LHCN-M2 (cell line): ENCODE data around the gene DGLUCY. TPM values are rescaled to one million over a fixed set of nuclear protein-coding genes. Genes with fewer than 3 reads are reported as not detected.
A peak's percentile ranks its signal among the peaks of the same experiment; 100 is the strongest.
"Not testable (repeated sequence)": the region's sequence is repeated elsewhere in the genome, so short reads cannot be mapped to it uniquely, and the experiment has no call there.

Experiments used
- DNase-seq: peaks from one replicate; pipeline ENCODE4 v3.0.0-alpha.2; 2012; ENCODE audit warnings: low read depth
- total RNA-seq: library from RNA; depleted of rRNA; stranded (reverse); fragments of >200 nt; gene quantifications from 2 replicates; pipeline ENCODE4 v1.2.3, GENCODE V29; 2014

The DGLUCY gene
- total RNA-seq, 1 experiment from 2014 or later = 34.8 TPM

GRCh38 chr14:91167380-91167770 lies 53.5 kb downstream of the DGLUCY start:
- DNase-seq = no peak

- no peak for DNase-seq
These were observed 56.1 kb downstream of the DGLUCY start for GRCh38 chr14:91169951-91170350.

- no peak for DNase-seq
These were observed 56.7 kb downstream of the DGLUCY start for GRCh38 chr14:91170504-91171121.

GRCh38 chr14:91171291-91171690 lies 57.4 kb downstream of the DGLUCY start:
- DNase-seq = no peak

GRCh38 chr14:91173221-91173670 lies 59.4 kb downstream of the DGLUCY start:
- peak; percentile 62 for DNase-seq

GRCh38 chr14:91173904-91174303 lies 60.0 kb downstream of the DGLUCY start:
- DNase-seq = no peak

- no peak for DNase-seq
These were observed 61.7 kb downstream of the DGLUCY start for GRCh38 chr14:91175291-91176201.

- DNase-seq = peak; percentile 64
These were observed 63.5 kb downstream of the DGLUCY start for GRCh38 chr14:91177073-91178034.

GRCh38 chr14:91180611-91181010 lies 66.7 kb downstream of the DGLUCY start:
- no peak for DNase-seq

GRCh38 chr14:91182753-91183152 lies 68.9 kb downstream of the DGLUCY start:
- DNase-seq = not testable (repeated sequence)

GRCh38 chr14:91184559-91184958 lies 70.7 kb downstream of the DGLUCY start:
- no peak for DNase-seq

GRCh38 chr14:91185721-91186120 lies 71.8 kb downstream of the DGLUCY start:
- DNase-seq = peak; percentile 77

GRCh38 chr14:91186515-91187066 lies 72.7 kb downstream of the DGLUCY start:
- DNase-seq = peak; percentile 76

GRCh38 chr14:91187271-91187670 lies 73.4 kb downstream of the DGLUCY start:
- no peak for DNase-seq

- no peak for DNase-seq
These were observed 77.0 kb downstream of the DGLUCY start for GRCh38 chr14:91190853-91191252.

GRCh38 chr14:91193069-91193468 lies 79.2 kb downstream of the DGLUCY start:
- DNase-seq = no peak

- DNase-seq = no peak
These were observed 82.0 kb downstream of the DGLUCY start for GRCh38 chr14:91195881-91196280.

GRCh38 chr14:91197631-91198030 lies 83.8 kb downstream of the DGLUCY start:
- no peak for DNase-seq

GRCh38 chr14:91200802-91201201 lies 86.9 kb downstream of the DGLUCY start:
- not testable (repeated sequence) for DNase-seq

- no peak for DNase-seq
These were observed 88.5 kb downstream of the DGLUCY start for GRCh38 chr14:91202234-91202974.

GRCh38 chr14:91204657-91205056 lies 90.8 kb downstream of the DGLUCY start:
- no peak for DNase-seq
